Astrocyte of the hippocampus (primary cell): ENCODE data around the gene ELK3.

Experiments used
- DNase-seq: peaks from one replicate; pipeline ENCODE4 v3.0.0; 2011; ENCODE audit warnings: low read depth, low spot score

The ELK3 gene

DNA sequence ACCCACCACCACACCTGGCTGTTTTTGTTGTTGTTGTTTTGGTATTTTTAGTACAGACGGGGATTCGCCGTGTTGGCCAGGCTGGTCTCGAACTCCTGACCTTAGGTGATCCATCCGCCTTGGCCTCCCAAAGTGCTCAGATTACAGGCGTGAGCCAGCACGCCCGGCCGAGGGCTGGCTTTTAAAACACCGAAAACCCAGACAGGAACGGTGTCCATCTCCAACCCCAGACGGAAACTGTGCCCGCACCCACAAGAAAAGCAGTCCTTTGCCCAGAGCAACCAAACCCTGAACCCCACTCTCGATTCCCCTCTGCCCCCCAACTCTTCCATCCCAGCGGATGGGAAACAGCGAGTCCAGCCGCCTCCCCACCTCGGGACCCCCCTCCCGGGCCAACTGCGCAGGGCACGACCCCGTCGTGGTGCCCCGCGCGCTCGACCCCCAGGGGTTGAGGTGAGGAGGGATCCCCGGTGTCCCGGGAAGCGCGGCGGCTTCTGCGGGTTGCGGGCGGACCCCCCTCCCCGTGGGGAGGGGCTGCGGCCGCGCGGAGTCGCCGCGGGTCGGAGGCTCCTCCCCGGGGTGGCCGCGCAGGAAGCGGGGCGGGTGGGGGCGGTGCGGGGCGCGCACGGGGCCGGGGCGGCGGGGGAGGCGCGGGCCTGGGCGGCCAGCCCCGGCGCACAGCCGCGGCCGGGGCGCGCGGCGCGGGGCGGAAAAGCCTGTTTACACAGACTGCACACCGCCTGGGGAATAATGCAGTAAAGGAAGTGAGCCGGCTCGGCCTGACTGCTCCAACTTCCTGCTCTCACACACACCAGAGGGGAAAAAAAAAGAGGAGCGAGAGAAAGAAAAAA, at the start of gene ELK3:
TSS of gene ELK3 (plus strand) at position 651 of the 851 bp plus-strand sequence.
- DNase-seq: peak; percentile 82

DNA sequence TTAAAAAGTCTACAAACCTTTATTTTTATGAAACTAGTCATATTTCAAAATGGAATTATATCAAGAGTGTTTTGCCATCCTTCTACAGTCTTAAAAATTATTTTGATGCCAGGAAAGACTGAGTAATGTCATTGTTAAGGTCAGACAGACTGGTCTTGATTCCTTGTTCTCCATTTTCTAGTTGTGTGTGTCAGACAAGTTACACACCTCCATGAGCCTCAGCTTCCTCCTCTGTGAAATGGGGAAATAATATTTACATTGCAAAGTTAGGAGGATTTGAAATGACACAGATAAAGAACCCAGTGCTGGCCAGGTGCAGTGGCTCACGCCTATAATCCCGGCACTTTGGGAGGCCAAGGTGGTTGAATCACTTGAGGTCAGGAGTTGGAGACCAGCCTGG, 47.4 kb upstream of the ELK3 start:
- no peak for DNase-seq

DNA sequence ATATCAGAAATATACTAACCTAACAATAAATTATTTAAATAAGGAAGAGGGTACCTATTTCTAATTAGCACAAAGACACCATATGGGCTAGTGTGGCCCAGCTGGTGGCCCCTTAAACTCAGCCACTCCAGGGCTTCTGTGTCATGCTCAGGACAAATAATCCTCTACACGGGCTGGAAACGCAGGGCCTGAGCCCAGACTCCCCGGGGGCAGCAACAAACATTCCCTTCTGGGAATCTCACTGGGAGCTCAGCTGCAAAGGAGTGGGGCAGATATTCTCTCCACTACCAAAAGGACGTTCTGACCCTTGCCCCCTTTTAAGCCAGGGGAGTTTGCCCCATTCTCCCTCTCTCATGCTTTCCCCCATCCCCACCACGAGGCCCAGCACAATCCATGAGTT, 43.7 kb upstream of the ELK3 start:
- DNase-seq: no peak

DNA sequence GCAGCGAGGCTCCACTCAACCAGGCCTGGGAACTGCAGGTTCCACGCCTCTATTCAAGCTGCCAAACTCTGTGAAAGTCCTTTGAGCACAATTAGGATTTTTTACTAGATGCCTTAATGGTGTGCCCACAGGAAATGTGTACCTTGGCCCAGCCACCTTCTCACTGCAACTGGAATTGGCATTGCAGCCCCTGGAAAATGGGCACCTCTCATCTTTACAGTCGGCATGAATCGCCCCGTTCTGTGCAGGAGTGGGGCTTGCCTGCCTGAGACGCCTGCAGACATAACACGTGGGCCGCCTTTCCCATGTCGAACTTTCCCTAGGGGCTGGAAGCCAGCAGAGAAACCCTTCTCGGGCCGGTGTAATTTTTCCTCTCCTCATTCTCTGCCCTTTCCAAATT, 42.0 kb upstream of the ELK3 start:
- no peak for DNase-seq

DNA sequence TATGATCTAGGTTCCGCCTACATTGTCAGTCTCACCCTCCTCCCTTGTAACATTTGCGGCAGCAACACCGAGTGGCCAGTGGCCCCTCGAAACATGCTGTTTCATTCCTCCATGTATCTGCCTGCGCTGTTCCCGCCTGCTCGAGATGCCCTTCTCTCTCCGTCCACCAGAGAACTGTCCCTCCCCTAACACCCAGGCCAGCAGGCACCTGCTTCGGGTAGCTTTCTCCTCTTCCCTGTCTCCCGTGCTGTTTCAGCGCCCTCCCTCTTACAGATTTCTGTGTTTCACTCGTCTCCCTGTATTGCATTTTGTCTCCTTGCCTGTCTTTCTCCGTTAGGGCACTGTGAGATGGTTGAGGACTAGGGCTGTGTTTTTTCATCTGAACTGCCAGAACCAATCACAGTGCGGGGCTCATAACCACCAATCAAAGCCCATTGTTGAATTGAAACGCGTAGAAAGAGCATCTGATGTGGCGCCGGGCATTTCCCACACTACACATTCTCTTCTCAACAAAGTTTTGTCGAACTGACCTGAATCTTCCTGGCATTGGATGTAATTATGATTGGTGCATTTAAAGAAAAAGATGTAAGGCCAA, 40.9 kb upstream of the ELK3 start:
- no peak for DNase-seq

DNA sequence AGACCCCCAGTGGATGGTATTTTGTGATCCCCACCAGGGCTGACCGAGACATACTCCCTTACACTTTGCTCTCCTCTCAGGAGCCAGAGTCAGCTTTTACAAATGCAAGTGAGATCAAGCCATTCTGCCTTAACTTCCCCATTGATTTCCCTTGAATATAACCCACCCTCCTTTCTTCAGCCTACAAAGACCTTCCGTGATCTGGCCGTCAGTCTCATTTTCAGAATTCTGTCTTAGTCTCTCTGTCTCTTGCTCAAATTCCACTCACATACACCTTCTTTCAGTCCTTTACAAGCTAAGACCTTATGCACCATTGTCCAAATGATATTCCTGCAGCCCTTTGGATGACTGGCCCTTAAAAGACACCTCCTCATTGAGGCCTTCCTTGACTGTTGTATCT, 39.0 kb upstream of the ELK3 start:
- DNase-seq: no peak

DNA sequence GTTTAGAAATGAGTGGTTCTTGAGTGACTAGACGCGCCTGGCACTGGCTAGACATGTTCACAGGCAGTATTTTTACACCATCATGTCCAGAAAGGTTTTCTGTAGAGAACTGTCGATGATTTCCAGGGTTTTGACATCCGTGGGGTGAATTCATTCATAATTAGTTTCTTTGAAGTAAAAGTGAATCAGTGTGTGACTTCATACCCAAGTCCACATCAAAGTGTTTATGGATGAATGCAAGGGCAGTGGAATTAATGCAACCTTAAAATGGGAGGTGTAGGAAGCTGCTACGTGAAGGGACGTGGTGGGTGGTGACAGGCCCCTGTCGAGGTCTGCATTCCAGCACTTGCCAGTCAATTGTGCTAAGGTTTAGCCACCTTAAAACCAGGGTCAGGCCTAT, 38.4 kb upstream of the ELK3 start:
- DNase-seq: peak; percentile 67

DNA sequence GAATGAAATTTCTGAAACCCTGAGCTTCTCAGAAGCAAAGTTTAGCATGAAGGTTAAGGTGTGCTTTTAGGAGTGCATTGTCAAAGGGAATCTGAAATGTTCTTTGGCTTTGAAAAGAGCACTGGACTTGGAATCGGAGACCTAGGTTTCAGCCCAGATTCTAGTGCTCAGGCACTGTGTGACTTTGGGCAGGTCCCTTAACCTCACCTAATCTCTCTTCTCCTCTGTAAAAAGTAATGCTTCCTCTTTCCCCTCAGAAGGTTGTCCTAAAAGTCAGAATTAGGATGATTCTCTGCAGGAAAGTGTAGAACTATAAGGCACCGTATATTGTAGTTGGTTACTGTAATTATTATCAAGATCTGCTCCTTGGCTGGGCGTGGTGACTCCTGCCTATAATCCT, 38.0 kb upstream of the ELK3 start:
- DNase-seq: no peak

DNA sequence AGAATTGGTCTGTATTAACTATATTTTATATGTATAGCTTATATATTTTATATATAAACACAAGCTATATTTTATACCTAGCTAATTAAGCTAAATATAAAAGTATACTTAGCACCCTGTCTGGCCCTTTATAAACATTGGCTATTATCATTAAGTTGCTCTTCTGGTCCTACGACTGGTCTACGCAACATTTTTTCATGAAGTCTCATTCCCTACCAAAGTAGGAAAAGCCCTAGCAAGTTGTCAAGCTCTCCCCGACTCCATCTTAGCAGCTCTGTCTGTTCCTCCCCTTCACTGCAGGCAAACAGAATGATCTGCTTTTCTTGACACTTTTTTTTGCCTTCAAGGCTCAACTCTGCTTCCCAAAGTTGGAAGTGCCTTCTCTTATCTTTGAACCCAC, 36.7 kb upstream of the ELK3 start:
- DNase-seq: no peak

DNA sequence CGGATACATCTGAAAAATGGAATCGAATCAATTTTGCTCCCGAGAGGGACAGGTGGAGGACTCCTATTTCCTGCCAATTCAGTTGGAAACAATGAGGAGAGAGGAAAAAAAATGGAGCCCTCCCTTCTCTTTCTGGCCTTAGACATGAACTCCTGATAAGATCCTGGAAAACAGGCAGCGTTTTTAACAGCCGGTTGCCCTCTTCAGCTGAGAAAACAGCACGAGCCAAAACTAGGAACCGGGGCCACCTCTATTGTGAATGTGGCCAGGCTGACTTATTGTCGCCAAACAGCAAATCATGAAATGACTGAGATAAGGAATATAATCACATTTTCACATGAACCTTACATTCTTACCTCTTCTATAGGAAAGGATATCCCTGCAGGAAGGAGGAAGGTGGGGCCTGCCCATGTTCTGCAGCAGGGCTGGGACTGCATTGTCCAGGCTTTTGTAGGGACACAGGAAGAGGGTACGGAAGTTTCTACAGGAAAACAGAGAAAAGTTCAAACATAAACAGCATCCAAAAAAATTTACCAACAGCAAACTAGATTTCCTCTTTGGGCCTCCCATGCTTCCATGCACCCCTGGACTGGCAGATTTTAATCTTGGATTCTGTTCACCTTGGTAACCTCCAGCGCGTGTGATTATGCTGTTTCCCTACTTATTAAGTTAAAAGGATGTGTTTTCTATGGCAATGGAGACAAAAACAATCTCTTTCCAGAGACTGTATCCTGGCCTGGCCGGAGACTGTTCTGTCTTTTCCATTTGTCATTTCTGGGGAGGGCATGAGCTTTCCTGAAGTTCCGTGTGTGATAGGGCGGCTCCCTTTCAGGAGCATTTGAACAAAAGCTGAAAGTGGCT, 29.0 kb upstream of the ELK3 start:
- peak; percentile 10 for DNase-seq

DNA sequence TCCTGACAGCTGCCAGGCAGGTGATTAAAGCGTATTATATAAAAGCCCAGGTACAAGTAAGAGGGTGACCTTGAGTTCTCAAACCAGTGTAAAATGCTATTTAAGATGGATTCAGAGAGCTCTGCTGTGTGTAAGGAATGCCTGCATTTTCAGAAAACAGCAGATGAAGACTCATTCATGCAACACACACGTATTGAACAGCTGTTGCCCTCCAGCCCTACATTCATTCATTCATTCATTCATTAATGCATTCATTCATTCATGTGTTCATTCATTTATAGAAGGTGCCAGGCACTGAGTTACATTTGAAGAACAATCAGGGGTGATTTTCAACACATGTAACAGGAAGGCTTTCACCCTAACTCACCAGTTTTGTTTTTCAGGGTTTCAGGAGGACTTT, 27.4 kb upstream of the ELK3 start:
- no peak for DNase-seq

DNA sequence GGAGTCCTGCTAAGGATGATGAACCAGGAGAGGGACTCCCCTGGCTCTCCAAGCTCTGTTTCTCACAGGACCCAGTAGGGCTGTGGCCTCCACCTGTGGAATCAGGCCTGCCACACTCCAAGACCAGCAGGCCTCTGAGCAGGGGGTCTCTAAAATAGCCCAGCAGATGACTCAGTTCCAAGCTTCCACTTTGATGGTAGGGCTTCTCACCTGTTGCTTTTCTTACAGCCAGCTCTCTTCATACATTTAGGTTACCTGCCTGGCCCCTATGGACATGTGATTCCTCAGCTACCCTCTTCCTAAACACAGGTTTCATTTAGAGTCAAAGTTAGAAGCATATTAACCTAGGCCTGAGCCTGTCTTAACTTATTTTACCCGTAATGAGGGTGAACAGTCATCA, 26.7 kb upstream of the ELK3 start:
- no peak for DNase-seq

DNA sequence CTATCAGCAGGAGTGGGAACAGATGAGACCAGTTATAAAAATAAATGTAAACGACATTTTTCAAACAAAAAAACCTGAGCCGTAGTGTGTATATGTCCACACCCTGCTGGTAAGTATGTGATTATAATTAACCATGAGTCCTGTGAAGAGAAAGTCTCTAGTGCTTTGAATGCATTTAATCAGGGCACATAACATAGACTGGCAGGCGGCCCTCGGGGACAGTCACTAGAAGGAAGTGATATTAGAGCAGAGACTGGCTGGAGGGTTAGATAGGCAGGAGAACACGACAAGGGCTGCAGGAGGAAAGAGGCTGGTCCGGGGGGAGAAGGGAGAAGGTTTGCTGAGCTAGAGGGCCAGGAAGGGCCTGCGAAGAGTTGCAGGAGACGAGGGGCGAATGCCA, 23.8 kb upstream of the ELK3 start:
- no peak for DNase-seq

DNA sequence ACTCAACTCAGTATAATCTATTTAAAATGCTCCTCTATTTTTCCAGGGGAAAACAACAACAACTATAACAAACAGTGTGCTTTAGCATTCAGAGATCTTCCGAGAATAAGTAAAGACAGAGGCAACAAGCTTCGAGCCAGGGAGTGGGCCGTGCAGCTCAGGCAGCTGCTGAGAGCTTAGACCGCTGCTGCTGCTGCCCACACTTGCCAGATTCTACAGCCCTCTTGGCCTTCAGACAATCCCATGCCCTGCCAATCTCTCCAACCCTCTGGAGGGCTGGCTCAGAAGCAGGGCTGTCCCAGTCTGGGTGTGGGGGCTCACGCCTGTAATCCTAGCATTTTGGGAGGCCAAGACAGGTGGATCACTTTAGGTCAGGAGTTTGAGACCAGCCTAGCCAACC, 23.4 kb upstream of the ELK3 start:
- DNase-seq: no peak

DNA sequence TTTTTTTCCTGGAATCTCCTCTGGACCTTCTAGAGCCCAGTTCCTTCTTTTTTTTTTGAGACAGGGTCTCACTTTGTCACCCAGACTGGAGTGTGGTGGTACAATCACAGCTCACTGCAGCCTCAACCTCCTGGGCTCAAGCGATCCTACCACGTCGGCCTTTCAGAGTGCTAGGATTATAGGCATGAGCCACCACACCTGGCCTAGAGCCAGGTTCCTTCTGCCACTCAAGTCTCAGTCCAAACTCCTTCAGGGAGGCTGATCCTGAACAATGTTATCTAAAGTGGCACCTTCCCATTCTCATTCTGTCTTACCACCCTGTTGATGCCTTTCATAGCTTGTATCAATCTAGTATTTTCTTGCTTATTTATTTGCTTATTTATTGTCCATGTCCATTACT, 22.3 kb upstream of the ELK3 start:
- peak; percentile 58 for DNase-seq

DNA sequence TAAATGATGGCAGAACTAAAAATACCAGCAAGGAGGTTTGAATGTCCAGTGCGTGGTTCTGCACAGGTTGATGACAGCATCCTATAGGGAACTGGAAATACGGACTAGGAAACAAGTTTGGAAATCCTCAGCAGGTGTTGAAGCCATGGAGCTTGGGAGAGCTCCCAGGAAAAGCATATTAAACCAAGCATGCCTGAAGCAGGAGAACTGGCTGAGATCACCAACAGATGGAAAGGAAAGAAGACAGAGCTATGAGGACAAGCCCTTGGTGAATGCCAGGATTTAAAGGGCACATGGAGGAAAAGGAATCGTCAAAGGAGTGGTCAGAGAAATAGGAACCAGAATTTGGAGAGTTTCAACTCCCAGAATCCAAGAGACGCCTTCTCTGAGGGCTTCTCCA, 21.2 kb upstream of the ELK3 start:
- no peak for DNase-seq

DNA sequence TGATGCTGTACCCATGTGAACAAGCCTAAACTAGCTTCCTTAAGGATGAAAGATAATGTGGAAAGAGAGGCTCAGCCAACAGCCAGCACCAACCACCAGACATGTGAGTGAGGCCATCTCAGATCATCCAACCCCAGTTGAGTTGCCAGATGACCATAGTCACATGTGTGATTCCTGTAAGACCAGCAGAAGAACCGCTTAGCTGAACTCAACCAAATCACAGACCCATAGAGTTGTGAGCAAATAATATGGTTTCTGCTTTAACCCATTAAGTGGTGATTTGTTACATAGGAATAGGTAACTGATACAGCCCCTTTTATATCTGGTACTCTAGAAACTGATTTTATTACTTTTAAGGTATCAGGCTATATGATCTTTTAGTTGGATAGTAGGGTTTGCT, 17.6 kb upstream of the ELK3 start:
- DNase-seq: no peak

DNA sequence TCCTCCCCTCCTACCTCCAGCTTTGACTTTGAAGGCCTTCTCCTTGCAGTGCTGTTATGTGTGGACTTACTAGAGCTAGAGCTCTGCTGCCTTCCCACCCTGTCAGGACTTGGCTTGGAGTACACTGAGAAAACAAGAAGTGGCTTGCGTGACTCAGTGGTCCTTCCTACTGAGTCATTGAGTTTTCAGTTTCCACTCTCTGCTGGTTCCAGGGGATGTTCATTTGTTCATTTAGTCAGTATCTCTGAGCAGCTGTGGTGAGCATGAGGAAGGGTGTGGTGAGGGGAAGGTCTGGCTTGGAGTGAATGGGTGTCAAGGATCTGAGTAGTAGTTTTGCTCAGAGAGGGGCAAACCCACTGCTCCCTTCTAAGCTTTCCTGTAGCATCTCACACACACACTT, 17.2 kb upstream of the ELK3 start:
- peak; percentile 23 for DNase-seq

DNA sequence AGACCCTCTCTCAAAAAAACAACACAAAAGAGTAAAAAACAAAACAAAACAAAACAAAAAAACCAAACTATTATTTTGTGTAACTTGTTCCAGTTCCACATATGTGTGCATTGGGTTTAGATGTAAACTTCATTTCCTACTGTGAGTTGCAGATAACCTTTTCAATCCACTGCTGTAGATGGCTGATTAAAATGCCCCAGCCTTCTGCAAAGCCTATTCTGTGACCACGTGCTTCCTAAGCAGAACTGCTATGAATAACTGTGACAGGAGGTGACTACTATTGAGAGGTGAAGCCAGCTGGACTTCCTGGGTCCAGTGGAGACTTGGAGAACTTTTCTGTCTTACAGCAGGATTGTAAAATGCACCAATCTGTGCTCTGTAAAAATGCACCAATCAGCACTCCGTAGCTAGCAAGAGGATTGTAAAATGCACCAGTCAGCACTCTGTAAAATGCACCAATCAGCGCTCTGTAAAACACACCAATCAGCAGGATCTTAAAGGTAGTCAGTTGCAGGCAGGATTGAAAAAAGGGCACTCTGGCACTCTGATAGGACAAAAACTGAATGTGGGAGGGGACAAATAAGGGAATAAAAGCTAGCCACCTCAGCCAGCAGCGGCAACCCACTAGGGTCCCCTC, 10.3 kb upstream of the ELK3 start:
- DNase-seq: no peak

DNA sequence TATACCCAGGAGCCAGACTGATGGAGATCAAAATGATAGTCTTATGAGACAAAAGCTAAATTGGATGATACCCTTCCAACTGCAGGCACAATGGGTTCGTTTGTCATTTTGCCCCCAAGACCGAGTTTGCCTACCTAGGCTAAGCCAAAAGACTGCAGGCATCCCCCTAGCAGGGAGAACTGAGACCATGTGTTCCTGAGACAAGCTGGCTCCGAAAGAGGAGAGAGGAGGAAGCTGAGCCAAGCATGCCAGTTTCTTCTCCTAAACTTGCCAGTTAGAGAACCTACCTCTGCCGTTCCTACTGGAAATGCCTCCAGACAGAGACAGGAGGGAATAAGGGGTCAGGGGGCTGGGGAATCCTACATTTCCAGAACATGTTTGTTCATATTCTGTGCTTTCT, 8.3 kb upstream of the ELK3 start:
- no peak for DNase-seq

DNA sequence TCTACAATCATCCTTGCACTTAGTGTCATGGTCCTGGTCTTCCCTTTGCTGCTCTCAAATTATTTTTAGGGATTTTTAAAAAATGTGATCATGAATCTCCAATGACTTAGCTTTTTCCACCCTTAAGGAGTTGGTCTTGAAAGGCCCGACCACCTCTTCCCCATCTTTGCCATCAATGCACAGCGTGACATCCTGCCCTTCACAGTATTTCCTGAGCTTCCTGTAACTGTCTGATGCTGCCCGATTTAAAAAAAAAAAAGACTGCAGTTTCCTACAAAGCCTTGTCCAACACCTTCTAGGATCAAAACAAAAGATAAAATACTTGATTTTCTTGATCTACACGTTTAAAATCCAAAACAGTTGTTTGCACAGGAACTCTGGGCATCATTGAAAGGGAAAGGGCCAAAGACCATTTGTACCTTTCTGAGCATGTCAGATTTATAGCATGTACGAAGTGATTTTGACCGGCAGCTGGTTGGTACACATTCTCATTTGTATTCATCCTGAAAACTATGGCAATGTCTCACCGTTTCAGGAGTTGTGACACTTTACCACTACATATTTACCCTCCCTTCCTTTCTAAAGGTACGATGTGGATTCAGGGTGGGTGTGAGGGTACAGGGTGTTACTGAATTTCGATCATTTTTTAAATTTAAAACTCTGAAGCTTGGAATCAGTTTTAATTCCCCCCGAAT, 7.4 kb upstream of the ELK3 start:
- no peak for DNase-seq

DNA sequence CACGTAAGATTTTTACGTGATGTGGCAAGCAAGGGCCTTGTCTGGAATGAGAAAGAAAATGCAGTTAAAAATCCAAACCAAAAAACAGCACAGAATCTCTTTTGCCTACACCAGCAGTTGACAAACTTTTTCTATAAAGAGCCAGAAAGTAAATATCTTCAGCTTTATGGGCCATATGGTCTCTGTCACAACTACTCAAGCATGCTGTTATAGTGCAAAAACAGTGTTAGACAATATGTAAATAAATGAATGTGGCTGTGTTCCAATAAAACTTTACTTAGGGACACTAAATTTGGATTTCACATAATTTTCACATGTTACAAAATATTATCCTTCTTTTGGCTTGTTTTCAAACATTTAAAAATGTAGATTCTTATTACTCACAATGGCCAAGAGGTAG, 6.2 kb upstream of the ELK3 start:
- DNase-seq: no peak
